BLaER1 treated with 17β-estradiol and CSF1 and Interleukin-3, amounts not matched to agents 10 nM and 100 nM (cell line): ENCODE measurements around the gene ZSCAN22.
A peak's percentile ranks its signal among the peaks of the same experiment; 100 is the strongest.
"Not testable (repeated sequence)": the region's sequence is repeated elsewhere in the genome, so short reads cannot be mapped to it uniquely, and the experiment has no call there.

Experiments
- H3K27ac ChIP-seq, 11 experiments: shearing (Covaris generic); formaldehyde crosslinking; 2 replicates each; pipeline ENCODE4 v1.8.1; 2022
- H3K27me3 ChIP-seq, 11 experiments: shearing (Covaris generic); formaldehyde crosslinking; 2 replicates each; pipeline ENCODE4 v1.8.1; 2022
- H3K36me3 ChIP-seq, 11 experiments: shearing (Covaris generic); formaldehyde crosslinking; 2 replicates each; pipeline ENCODE4 v1.8.1; 2022
- H3K4me1 ChIP-seq, 10 experiments: shearing (Covaris generic); formaldehyde crosslinking; 2 replicates each; pipeline ENCODE4 v1.8.1; 2022
- H3K4me2 ChIP-seq, 11 experiments: shearing (Covaris generic); formaldehyde crosslinking; 2 replicates each; pipeline ENCODE4 v1.8.1; 2022
- H3K4me3 ChIP-seq, 10 experiments: shearing (Covaris generic); formaldehyde crosslinking; 2 replicates each; pipeline ENCODE4 v1.8.1; 2022
- H3K9ac ChIP-seq, 11 experiments: shearing (Covaris generic); formaldehyde crosslinking; 2 replicates each; pipeline ENCODE4 v1.8.1; 2022
- H3K9me3 ChIP-seq, 11 experiments: shearing (Covaris generic); formaldehyde crosslinking; replicated peaks in 1 of 11; 2 replicates each; pipeline ENCODE4 v1.8.1; 2022
- H4K20me1 ChIP-seq, 11 experiments: shearing (Covaris generic); formaldehyde crosslinking; 2 replicates each; pipeline ENCODE4 v1.8.1; 2022
- Cebpa-rat ChIP-seq, 11 experiments: shearing (Covaris generic); IDR thresholded peaks; 2 replicates each; pipeline ENCODE4 v1.8.1; 2022

Gene ZSCAN22

DNA sequence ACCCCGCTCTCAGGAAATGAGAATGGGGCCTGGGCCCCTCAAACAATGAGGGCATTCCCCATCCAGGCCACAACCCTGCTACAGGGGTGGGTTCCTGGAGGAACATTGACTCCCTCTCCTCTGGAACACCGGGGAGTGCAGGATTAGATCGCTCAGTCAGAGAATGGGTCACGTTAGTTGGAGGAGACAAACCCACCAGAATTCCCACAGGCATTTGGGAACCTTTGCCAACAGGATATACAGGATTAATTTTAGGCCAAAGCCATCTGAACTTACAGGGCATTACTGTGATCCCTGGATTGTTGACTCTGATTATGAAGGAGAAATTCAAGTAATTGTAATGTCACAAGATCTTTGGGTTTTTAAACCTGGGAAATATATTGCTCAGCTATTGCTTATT, 19.1 kb upstream of the ZSCAN22 start:
- peaks cover 60 to 77% (median 71%) of the 10 kb centered on the region in 11 experiments for H3K36me3 ChIP-seq
- no peak overlapping the region for H3K4me3 ChIP-seq
- H3K27me3 ChIP-seq: no peaks in the 10 kb centered on the region
- peaks cover 18 to 30% (median 23%) of the 10 kb centered on the region in 10 experiments for H3K4me1 ChIP-seq
- no peak for TF ChIP-seq Cebpa-rat (IDR thresholded peaks at IDR 0.05)
- H3K4me2 ChIP-seq: peak overlapping the region in 1 of 11 experiments; percentile 14; a peak in 1 of 22 replicates
- no peak overlapping the region for H3K27ac ChIP-seq
- H3K9ac ChIP-seq: no peak overlapping the region
- H3K9me3 ChIP-seq: peaks cover 0 to 28% (median 6%) of the 10 kb centered on the region in 11 experiments; a peak in 7 of 22 replicates
- peaks cover 0 to 91% (median 38%) of the 10 kb centered on the region in 11 experiments; a peak in 18 of 22 replicates for H4K20me1 ChIP-seq

DNA sequence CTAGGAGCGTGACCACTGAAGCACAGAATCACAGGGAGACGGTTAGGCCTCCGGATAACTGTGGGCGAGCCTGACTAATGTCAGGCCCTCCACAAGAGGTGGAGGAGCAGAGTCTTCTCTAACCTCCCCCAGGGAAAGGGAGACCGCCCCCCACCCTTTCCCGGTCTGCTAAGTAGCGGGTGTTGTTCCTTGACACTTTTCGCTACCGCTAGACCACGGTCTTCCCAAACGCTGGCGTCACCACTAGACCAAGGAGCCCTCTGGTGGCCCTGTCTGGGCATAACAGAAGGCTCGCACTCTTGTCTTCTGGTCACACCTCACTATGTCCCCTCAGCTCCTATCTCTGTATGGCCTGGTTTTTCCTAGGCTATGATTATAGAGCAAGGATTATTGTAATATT, 16.1 kb upstream of the ZSCAN22 start:
- Histone ChIP-seq H4K20me1 (peaks cover 1 to 93% (median 49%) of the 10 kb centered on the region in 11 experiments; a peak in 19 of 22 replicates), H3K4me1 (peaks cover 11 to 21% (median 13%) of the 10 kb centered on the region in 10 experiments), H3K9me3 (peaks cover 0 to 30% (median 6%) of the 10 kb centered on the region in 11 experiments; a peak in 7 of 22 replicates), H3K36me3 (peaks cover 90 to 95% (median 91%) of the 10 kb centered on the region in 11 experiments)
- not testable (repeated sequence) for H3K27ac ChIP-seq, H3K4me2 ChIP-seq, H3K27me3 ChIP-seq, H3K4me3 ChIP-seq, H3K9ac ChIP-seq

DNA sequence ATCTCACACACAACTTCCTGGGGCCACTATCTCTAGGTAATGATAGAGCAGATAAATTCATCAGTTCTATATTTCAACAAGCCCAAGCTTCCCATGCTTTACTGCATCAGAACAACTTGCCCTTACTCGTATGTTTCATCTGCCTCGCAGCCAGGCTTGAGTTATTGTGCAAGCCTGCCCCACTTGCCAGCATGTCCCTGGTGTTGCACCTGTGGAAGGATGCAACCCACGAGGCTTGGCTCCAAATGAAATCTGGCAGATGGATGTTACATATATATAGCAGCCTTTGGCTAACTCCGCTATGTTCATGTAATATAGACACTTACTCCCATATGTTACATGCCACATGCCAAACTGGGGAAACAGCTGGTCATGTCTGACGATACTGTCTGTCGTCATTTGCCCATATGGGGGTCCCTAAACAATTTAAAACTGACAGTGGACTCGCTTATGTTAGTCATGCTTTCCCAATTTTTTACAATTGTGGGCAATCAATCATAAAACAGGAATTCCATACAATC, 15.4 kb upstream of the ZSCAN22 start:
- no peak overlapping the region for H3K4me3 ChIP-seq
- no peak for TF ChIP-seq Cebpa-rat (IDR thresholded peaks at IDR 0.05)
- peaks cover 94 to 99% (median 97%) of the 10 kb centered on the region in 11 experiments for H3K36me3 ChIP-seq
- H3K4me2 ChIP-seq: no peak overlapping the region
- peaks cover 5 to 93% (median 54%) of the 10 kb centered on the region in 11 experiments; a peak in 20 of 22 replicates for H4K20me1 ChIP-seq
- peaks cover 7 to 15% (median 9%) of the 10 kb centered on the region in 10 experiments for H3K4me1 ChIP-seq
- no peaks in the 10 kb centered on the region for H3K27me3 ChIP-seq
- H3K9ac ChIP-seq: no peak overlapping the region
- H3K27ac ChIP-seq: no peak overlapping the region
- peaks cover 0 to 30% (median 6%) of the 10 kb centered on the region in 11 experiments; a peak in 7 of 22 replicates for H3K9me3 ChIP-seq

DNA sequence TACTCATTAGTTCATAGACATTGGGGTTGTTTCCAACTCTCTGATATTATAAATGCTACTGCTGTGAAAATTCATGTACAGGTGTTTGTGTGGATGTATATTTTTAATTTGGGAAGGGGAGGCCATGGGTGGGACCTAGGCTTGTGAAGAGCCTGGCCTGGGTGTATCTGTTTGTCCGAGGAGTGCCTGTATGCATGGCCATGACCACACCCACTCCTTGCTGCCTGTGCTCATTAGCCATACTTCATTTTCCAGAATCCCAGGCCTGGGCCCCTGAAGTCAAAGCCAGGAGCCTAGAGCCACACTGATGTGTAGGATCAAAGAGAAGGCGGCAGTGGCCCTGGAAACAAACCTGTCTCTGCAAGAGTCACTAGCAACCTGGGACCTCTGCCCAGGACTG, 11.2 kb upstream of the ZSCAN22 start:
- Histone ChIP-seq H3K9me3 (peaks cover 0 to 19% (median 4%) of the 10 kb centered on the region in 11 experiments; a peak in 6 of 22 replicates), H3K9ac (no peak overlapping the region), H3K4me1 (no peaks in the 10 kb centered on the region), H3K4me2 (no peak overlapping the region), H3K27me3 (no peaks in the 10 kb centered on the region), H3K4me3 (no peak overlapping the region), H3K27ac (no peak overlapping the region), H4K20me1 (peaks cover 21 to 95% (median 69%) of the 10 kb centered on the region in 11 experiments; a peak in 21 of 22 replicates), H3K36me3 (peaks cover 55 to 79% (median 71%) of the 10 kb centered on the region in 11 experiments)
- no peak for TF ChIP-seq Cebpa-rat (IDR thresholded peaks at IDR 0.05)

DNA sequence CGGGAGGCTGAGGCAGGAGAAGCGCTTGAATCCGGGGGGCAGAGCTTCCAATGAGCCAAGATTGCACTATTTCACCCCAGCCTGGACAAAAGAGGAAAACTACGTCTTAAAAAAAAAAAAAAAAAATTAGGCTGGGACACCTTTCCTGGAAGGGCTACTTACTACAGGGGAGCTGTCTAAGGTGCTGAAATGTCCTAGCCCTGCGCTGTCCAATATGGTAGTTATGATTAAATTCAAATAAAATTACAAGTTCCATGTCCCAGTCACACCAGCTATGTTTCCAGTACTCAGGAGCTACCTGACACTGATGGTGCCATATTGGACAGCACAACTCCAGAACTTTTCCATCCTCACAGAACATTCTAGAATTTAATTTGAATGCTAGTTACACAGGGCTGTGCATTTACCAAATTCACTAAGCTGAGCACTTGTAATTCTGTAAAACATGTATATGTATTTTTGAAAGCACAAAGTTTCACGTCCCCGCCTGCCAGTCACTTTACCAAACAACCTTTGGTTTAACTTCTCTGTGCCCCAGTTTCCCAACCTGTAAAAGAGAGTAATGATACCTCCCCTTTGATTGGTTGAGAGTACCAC, 9.2 kb upstream of the ZSCAN22 start:
- Histone ChIP-seq H3K9ac (no peak overlapping the region), H3K9me3 (0 out of 22 replicates have a peak, but pooled peaks cover 0 to 4% (median 0%) of the 10 kb centered on the region in 11 experiments), H4K20me1 (peaks cover 21 to 81% (median 56%) of the 10 kb centered on the region in 11 experiments; a peak in 21 of 22 replicates), H3K4me3 (no peak overlapping the region), H3K36me3 (peaks cover 43 to 78% (median 58%) of the 10 kb centered on the region in 11 experiments), H3K27me3 (no peaks in the 10 kb centered on the region), H3K27ac (no peak overlapping the region), H3K4me1 (no peaks in the 10 kb centered on the region), H3K4me2 (no peak overlapping the region)
- TF ChIP-seq Cebpa-rat (IDR thresholded peaks at IDR 0.05): no peak

DNA sequence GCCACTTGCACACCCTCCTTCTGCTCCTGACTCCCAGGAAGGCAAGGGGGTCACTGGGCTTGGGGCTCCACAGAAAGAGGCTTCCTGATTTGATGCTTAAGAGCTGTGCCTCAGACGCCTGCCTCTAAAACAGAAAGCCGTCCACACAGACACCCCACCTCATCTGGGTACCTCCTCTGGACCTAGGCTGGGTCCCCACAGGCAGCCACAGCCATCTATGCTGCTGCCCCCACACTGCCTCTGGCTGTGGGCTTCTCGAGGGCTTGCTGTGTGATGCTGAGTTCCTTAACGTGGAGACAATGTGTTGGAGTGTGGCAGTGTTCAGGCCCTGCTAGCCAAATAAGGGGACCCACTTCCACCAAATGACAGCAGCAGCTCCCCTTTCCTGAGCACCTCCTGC, 8.5 kb upstream of the ZSCAN22 start:
- no peaks in the 10 kb centered on the region for H3K4me1 ChIP-seq
- H3K4me2 ChIP-seq: no peak overlapping the region
- H3K9me3 ChIP-seq: 0 out of 22 replicates have a peak, but pooled peaks cover 0 to under 1% (median 0%) of the 10 kb centered on the region in 11 experiments
- no peak overlapping the region for H3K27ac ChIP-seq
- TF ChIP-seq Cebpa-rat (IDR thresholded peaks at IDR 0.05): no peak
- no peaks in the 10 kb centered on the region for H3K27me3 ChIP-seq
- peaks cover 21 to 80% (median 54%) of the 10 kb centered on the region in 11 experiments; a peak in 21 of 22 replicates for H4K20me1 ChIP-seq
- H3K4me3 ChIP-seq: no peak overlapping the region
- peaks cover 36 to 77% (median 58%) of the 10 kb centered on the region in 11 experiments for H3K36me3 ChIP-seq
- H3K9ac ChIP-seq: no peak overlapping the region

DNA sequence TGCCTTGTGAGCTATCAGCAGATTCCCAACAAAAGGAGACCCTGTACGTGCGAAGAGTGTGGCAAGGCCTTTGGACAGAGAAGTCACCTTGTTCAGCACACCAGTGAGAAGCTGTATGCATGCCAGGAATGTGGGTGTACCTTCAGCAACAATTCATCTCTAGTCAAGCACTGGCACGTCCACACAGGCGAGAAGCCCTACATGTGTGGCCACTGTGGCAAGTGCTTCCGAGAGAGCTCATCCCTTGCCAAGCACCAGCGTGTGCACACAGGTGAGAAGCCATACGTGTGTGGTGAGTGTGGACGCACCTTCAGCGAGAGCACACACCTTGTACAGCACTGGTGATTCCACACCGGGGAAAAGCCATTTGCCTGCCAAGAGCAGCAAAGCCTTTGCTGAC, 7.6 kb upstream of the ZSCAN22 start:
- Histone ChIP-seq H3K4me2 (no peak overlapping the region), H3K27me3 (no peaks in the 10 kb centered on the region), H3K27ac (no peak overlapping the region), H3K36me3 (peaks cover 26 to 70% (median 53%) of the 10 kb centered on the region in 11 experiments), H3K9me3 (no peaks in the 10 kb centered on the region), H3K4me3 (no peak overlapping the region), H4K20me1 (peaks cover 21 to 79% (median 54%) of the 10 kb centered on the region in 11 experiments; a peak in 21 of 22 replicates), H3K4me1 (no peaks in the 10 kb centered on the region), H3K9ac (no peak overlapping the region)
- no peak for TF ChIP-seq Cebpa-rat (IDR thresholded peaks at IDR 0.05)

DNA sequence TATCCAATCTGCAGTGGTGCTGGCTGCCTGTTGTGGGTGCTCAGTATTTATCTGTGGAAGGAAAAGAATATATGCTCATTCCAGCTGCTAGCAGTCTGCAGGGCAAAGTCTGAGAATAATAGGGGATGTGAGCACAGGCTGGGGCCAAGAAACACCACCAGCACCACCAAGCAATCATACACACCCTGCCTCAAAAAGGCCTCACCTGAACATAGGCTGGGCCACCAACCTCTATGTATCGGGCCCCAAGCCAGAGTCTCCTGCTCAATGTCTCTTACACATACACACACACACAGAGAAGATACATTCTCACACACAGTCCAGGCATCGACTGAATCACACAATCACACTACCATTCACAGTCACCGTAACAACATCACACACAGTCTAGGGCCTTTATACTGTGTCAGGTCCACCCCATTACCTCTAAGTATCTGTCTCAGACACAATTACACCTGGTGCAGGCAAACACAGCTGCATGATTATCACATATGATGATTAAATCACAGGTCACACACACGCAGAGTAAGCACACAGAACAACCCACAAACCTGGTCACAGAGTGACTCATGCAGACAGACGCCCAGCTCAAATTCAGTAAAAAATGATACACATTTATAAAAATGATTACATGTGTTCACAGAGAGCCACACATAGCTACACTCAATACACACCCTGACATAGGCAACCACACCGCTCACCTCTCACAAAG, 1.3 kb upstream of the ZSCAN22 start:
- H3K27ac ChIP-seq: peak overlapping the region in 7 of 11 experiments; percentile 69 to 84 (median 76); a peak in 7 of 22 replicates
- peak overlapping the region; percentile 75 to 89 (median 85) for H3K9ac ChIP-seq

More for the DNA sequence above, 1.3 kb upstream of the ZSCAN22 start:
- Histone ChIP-seq H3K4me1 (peaks cover 32 to 41% (median 37%) of the 10 kb centered on the region in 10 experiments), H3K9me3 (no peaks in the 10 kb centered on the region), H4K20me1 (peaks cover 0 to 28% (median 12%) of the 10 kb centered on the region in 11 experiments; a peak in 12 of 22 replicates), H3K27me3 (no peaks in the 10 kb centered on the region), H3K4me3 (peak overlapping the region; percentile 59 to 91 (median 82)), H3K4me2 (peak overlapping the region; percentile 80 to 96 (median 89)), H3K36me3 (peaks cover 5 to 37% (median 19%) of the 10 kb centered on the region in 11 experiments; a peak in 16 of 22 replicates)
- TF ChIP-seq Cebpa-rat (IDR thresholded peaks at IDR 0.05): no peak
